Measurements from ENCODE around the gene CXCR3.

GRCh38 chrX:71623714-71624113 is 5.4 kb upstream of the CXCR3 start:
- TF ChIP-seq ESRRG (CRISPR knock-in tag; IDR thresholded peaks at IDR 0.05) (no peak), ZFP30 (CRISPR knock-in tag; IDR thresholded peaks at IDR 0.05) (no peak), TOX (CRISPR knock-in tag; IDR thresholded peaks at IDR 0.05; ENCODE audit: borderline replicate concordance) (no peak), SNAI2 (CRISPR knock-in tag; IDR thresholded peaks at IDR 0.05) (no peak), ZNF70 (CRISPR knock-in tag; IDR thresholded peaks at IDR 0.05) (no peak), TCF4 (CRISPR knock-in tag; IDR thresholded peaks at IDR 0.05; ENCODE audit: borderline replicate concordance) (no peak), RARB (CRISPR knock-in tag; IDR thresholded peaks at IDR 0.05) (no peak), PPARA (CRISPR knock-in tag; IDR thresholded peaks at IDR 0.05; ENCODE audit: borderline replicate concordance) (no peak), BACH2 (CRISPR knock-in tag; IDR thresholded peaks at IDR 0.05; ENCODE audit: borderline replicate concordance) (no peak), OSR1 (CRISPR knock-in tag; IDR thresholded peaks at IDR 0.05) (no peak), ARNTL (CRISPR knock-in tag; IDR thresholded peaks at IDR 0.05; ENCODE audit: borderline replicate concordance, low read depth) (no peak)

Data from SK-N-SH treated with all-trans-retinoic acid at 6 μM for 48 hours (cell line).